Kidney (tissue), 14 donors: ENCODE results near the gene STXBP6. TPM values are rescaled to one million over a fixed set of nuclear protein-coding genes. Genes with fewer than 3 reads are reported as not detected.

ENCODE experiments used
- DNase-seq, 5 donors: peaks; one replicate each; pipeline ENCODE4 v3.0.0-alpha.2; 2013 to 2020
- FAIRE-seq: peaks from 2 replicates; lab custom pipeline; 2012; peaks lifted over from hg19 to GRCh38; lab: Jason Lieb, UNC
- H3K27ac ChIP-seq, 2 donors: one replicate each; pipeline ENCODE4 v1.7.0; 2013; ENCODE audit warnings: low read depth in 2 of 2, low read length in 2 of 2, inconsistent platforms in 1 of 2
- H3K27me3 ChIP-seq: one replicate; pipeline ENCODE4 v1.7.1; 2013; ENCODE audit warnings: low read length, inconsistent platforms; ENCODE audit not compliant: control insufficient read depth, insufficient read depth
- H3K36me3 ChIP-seq, 3 donors: one replicate each; pipeline versions ENCODE4 v1.7.0 to v1.7.1; 2013; ENCODE audit warnings: low read length in 3 of 3, control low read depth in 1 of 3, inconsistent platforms in 1 of 3; ENCODE audit not compliant: insufficient read depth in 3 of 3, control insufficient read depth in 2 of 3
- H3K4me1 ChIP-seq, 3 donors: one replicate each; pipeline versions ENCODE4 v1.7.0 to v1.7.1; 2013; ENCODE audit warnings: low read length in 3 of 3, inconsistent platforms in 1 of 3, low read depth in 1 of 3; ENCODE audit not compliant: control insufficient read depth in 2 of 3, insufficient read depth in 2 of 3
- H3K4me3 ChIP-seq, 3 donors: one replicate each; pipeline versions ENCODE4 v1.7.0 to v1.8.1; 2013; ENCODE audit warnings: low read length in 3 of 3, control low read depth in 1 of 3, inconsistent platforms in 1 of 3
- H3K9ac ChIP-seq, 3 donors: one replicate each; pipeline versions ENCODE4 v1.7.0 to v1.7.1; 2013; ENCODE audit warnings: low read length in 3 of 3, control low read depth in 1 of 3, inconsistent platforms in 1 of 3
- H3K9me3 ChIP-seq, 3 donors: one replicate each; pipeline versions ENCODE4 v1.7.0 to v1.7.1; 2013; ENCODE audit warnings: low read length in 3 of 3, control low read depth in 1 of 3, inconsistent platforms in 1 of 3; ENCODE audit not compliant: control insufficient read depth in 2 of 3, insufficient read depth in 1 of 3
- CTCF ChIP-seq: IDR thresholded peaks from 3 replicates; pipeline ENCODE4 v1.5.1; 2012; ENCODE audit warnings: mild to moderate bottlenecking, moderate library complexity, borderline replicate concordance; ENCODE audit not compliant: insufficient read depth; ENCODE audit errors: extremely low read depth
- intact Hi-C: fragments of 100-400 bp; cut with DNase I; formaldehyde crosslinking; loops from one replicate; pipeline ENCODE4 v1.11.1; 2022
- polyA plus RNA-seq: library from polyadenylated mRNA; stranded (reverse); fragments of 350-450 nt; fragmentation: Illumina TruSeq; extraction: RNeasy Lipid Tissue Mini Kit (QIAGEN cat#74804); gene quantifications from one replicate; pipeline ENCODE4 v1.2.3, GENCODE V29; 2014; ENCODE audit warnings: low read depth, low replicate concordance; ENCODE audit not compliant: insufficient read depth
- total RNA-seq: library from RNA; stranded (reverse); fragmentation: NEBNext Ultra II Directional; extraction: Animal tissue kit (Norgen Biotek cat#: 25700); gene quantifications from one replicate; pipeline ENCODE4 v1.2.1, GENCODE V29; 2021
- donor health status: control.
- donor health status: control.
- donor health status: control.
- donor health status: control.
- donor health status: control.
- donor health status: DM: yes; HTN: yes; CAD: no.
- donor health status: Normal renal cell carcinoma (clear cell type).

The STXBP6 gene
- total and polyA plus RNA-seq, 2 donors from 2014 or later = 2.8 to 3.9 TPM

GRCh38 chr14:24801024-24801423 is 248.9 kb downstream of the STXBP6 start:
- Histone ChIP-seq H3K4me1 (no peaks in the 10 kb centered on the region), H3K36me3 (no peaks in the 10 kb centered on the region), H3K9ac (no peak overlapping the region), H3K4me3 (no peak overlapping the region), H3K9me3 (no peaks in the 10 kb centered on the region), H3K27ac (no peak overlapping the region), H3K27me3 (no peaks in the 10 kb centered on the region)
- no peak for TF ChIP-seq CTCF
- DNase-seq = no peak
- intact Hi-C loops = loop anchor here (10.0 kb wide), 1 partner anchor 244 kb away; no protein-coding TSS in a partner anchor
- FAIRE-seq = no peak

- TF ChIP-seq CTCF = no peak
- Histone ChIP-seq H3K27ac (no peak overlapping the region), H3K9me3 (no peaks in the 10 kb centered on the region), H3K9ac (no peak overlapping the region), H3K4me1 (no peaks in the 10 kb centered on the region), H3K27me3 (no peaks in the 10 kb centered on the region), H3K36me3 (no peaks in the 10 kb centered on the region), H3K4me3 (no peak overlapping the region)
- DNase-seq (no peak), FAIRE-seq (no peak)
- intact Hi-C loops = no loop called here
These were observed 251.0 kb downstream of the STXBP6 start for GRCh38 chr14:24798911-24799462.

- FAIRE-seq = no peak
- intact Hi-C loops = no loop called here
These were observed 254.5 kb downstream of the STXBP6 start for GRCh38 chr14:24795406-24795805.

More at GRCh38 chr14:24795406-24795805, 254.5 kb downstream of the STXBP6 start:
- no peaks in the 10 kb centered on the region for H3K27me3 ChIP-seq
- DNase-seq = no peak
- H3K27ac ChIP-seq = no peak overlapping the region
- no peak for TF ChIP-seq CTCF
- no peaks in the 10 kb centered on the region for H3K4me1 ChIP-seq
- no peak overlapping the region for H3K4me3 ChIP-seq
- no peaks in the 10 kb centered on the region for H3K9me3 ChIP-seq
- no peaks in the 10 kb centered on the region for H3K36me3 ChIP-seq
- H3K9ac ChIP-seq = no peak overlapping the region
